Stimulated activated CD4-positive, alpha-beta T cell treated with anti-CD3 and anti-CD28 coated beads, TNF-alpha, amount 100 ng/mL, for 48 hours (primary cell): ENCODE results near the gene OR1F1.
"Not testable (repeated sequence)": the region's sequence is repeated elsewhere in the genome, so short reads cannot be mapped to it uniquely, and the experiment has no call there.

Experiments used
- DNase-seq, 3 donors: peaks; one replicate each; pipeline ENCODE4 v3.0.0-alpha.2; 2020; ENCODE audit warnings: low read depth in 3 of 3

OR1F1 gene

GRCh38 chr16:3150346-3151218 lies 37.4 kb upstream of the OR1F1 start:
- DNase-seq: peak; percentile 96 to 99 (median 98)

DNA sequence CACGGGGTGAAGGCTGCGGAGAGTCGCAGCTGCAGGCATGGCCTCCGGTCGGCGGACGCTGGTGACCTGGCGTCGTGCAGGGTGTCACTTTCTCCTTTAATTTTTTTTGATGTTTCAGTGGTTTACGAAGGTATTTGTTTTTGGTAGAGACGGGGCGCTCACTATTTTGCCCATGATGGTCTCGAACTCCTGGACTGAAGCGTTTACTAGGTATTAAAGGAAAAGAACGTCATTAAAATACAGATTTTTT lies 36.1 kb upstream of the OR1F1 start:
- DNase-seq: no peak

DNA sequence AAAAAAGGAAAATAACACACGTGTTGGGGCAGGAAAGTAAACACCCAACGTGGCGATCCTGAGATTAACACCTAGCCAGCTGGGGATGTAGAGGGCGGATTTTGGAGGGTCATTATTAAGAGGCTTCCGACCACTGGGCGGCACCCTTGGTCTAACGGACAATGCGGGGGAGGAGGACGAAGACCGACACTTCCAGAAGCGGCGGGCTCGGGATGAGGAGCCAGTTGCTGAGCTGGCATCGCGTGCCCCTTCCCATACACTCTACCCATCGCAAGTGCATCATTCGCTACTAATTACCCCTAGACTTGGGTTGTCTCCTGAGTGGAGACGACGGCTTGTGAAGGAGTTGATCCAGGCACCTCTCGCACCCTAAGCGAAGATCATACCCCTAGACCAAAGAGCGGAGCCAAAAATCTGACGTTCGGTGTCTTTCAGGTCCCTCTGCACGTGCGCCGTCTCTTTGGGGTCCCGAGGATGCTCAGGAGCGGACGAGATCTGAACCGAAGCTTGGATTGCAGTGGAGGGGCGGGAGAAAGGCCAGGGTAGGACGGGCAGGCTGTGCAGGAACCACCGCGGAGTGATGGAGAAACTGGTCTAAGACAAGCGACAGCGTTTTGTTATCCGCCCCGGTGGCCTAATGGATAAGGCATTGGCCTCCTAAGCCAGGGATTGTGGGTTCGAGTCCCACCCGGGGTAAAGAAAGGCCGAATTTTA lies 35.6 kb upstream of the OR1F1 start:
- DNase-seq: peak; percentile 75 to 88 (median 83)

- DNase-seq: no peak
Measured at GRCh38 chr16:3152991-3153368, 35.0 kb upstream of the OR1F1 start.

DNA sequence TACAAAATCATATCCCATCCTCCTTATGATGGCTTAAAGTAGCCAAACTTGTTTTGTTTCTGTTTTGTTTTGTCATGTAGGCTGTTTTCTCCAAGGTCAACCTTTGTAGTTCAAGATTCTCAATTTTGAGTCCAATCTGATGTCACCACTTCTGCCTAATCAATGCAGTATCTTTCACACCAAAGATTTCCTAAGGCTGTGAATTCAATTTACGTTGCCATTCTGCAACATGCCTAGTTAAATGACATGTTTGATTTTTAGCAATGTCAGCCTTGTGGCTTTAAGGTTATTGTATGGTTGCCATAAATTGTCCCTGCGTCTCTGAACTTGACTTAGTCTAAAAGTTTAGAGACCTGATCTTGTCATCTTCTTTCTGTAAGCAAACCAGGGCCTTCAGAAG lies 32.8 kb upstream of the OR1F1 start:
- no peak for DNase-seq

DNA sequence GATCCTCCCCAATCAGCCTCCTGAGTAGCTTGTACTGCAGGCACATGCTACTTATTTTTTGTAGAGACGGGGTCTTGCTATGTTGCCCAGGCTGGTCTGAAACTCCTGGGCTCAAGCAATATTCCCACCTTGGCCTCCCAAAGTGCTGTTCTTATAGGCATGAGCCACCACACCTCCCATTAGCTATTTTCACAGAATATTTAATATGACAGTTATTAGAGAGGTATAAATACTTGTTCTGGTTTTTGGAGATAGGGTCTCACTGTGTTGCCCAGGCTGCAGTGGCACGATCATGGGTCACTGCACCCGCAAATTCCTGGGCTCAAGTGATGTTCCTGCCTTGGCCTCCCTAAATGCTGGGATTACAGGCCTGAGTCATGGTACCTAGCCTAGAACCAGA lies 32.0 kb upstream of the OR1F1 start:
- DNase-seq: no peak

- DNase-seq: peak in 1 of 3 donors; percentile 36
Measured at GRCh38 chr16:3157229-3158025, 30.6 kb upstream of the OR1F1 start.

GRCh38 chr16:3158026-3158509 lies 29.9 kb upstream of the OR1F1 start:
- no peak for DNase-seq

GRCh38 chr16:3158510-3159314 lies 29.3 kb upstream of the OR1F1 start:
- peak; percentile 64 to 83 (median 73) for DNase-seq

- DNase-seq: no peak
Measured at GRCh38 chr16:3161235-3162018, 26.6 kb upstream of the OR1F1 start.

DNA sequence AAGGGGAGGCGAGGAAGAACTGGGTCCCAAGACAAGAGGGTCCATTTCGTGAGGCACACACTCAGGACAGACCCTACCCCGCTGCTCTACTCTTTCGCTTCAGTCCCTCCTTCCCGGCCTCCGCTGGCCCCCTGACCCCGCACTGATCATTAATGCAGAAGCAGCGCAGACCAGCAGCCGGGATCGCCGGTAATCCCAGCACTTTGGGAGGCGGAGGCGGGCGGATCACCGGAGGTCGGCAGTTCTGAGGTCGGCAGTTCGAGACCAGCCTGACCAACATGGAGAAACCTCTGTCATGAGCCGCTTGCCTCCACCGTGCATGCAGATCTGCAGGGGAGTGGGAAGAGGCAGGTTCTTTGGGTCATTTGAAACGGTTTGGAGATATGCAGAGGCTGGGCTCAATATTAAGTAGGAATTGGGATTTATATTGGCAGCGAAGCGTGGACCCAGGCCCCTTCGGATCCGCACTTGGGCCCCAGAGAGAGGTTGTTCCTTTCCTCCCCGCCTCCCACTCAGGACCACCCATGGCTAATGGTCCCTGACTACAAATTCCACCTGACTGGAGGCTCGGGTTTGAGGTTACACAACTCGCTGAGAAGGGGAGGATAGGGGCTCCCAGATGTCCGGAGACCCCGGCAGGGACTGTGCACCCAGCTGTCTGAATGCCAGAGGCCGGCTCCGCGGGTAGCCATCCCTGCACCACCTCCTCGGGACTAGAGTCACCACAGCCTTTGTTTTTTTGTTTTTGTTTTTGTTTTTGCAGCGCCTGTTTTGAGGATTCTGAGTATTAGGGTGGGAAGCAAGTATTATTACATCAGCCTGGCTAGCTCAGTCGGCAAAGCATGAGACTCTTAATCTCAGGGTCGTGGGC lies 23.6 kb upstream of the OR1F1 start:
- DNase-seq: no peak

GRCh38 chr16:3165111-3165822 lies 22.7 kb upstream of the OR1F1 start:
- no peak for DNase-seq

DNA sequence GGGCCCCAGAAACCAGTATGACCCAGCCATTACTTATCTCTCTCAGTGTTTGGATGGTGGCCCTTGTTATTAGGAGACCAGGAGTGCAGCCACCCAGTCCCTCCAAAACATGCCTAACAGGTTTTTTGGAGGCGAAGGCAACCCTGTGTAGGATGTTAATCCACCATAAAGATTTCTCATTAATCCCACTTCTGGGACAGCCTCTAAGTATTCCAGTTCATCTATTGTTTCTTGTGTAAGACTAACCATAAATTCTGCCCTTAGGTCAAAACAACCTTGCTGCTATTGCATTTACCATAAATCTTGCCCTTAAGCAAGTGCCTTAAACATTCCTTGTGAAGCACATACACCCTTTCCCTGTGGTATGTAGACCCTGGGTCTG lies 21.5 kb upstream of the OR1F1 start:
- DNase-seq: no peak

DNA sequence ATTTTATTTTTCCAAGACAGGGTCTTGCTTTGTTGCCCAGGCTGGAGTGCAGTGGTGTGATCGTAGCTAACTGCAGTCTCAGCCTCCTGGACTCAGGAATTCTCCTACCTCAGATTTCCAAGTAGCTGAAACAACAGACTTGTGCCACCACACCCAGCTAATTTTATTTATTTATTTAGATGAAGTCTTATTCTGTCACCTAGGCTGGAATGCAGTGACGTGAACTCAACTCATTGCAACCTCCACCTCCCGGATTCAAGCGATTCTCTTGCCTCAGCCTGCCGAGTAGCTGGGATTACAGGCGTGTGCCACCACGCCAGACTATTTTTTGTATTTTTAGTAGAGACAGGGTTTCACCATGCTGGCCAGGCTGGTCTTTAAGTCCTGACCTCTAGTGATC lies 19.3 kb upstream of the OR1F1 start:
- not testable (repeated sequence) for DNase-seq

DNA sequence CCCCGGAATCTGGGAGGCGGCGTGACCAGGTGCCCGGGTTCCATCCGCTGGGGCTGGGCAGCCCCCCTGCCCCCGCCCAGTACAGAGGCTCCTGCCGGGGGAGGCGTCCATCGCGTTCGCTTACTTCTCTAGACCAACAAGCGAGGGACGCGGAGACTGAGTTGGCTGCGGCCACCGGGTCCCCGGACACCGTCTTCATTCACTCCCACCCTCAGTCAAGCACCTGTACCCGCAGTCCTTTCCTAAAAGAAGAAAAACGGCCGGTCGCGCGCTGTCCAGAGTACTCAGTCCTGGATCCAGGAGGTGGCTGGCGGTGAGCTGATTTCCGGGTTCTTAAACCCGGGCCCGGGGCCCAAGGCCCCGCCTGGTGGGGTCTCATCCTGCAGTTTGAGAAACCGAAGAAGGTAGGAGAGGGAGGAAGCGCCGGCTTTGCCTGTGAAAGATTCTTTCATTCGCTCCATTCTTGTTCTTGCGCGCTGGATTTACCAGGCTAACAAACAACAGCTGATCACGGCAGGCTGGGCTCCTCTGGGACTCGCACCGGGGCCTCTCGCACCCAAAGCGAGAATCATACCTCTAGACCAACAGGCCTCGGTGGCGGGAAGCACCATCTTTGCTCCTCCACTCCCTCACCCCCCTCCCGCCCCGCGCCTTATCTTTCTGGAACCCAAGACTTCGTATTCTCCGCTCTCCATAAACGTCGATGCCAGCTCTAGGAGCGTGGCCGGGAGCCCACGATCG lies 17.4 kb upstream of the OR1F1 start:
- DNase-seq: no peak

DNA sequence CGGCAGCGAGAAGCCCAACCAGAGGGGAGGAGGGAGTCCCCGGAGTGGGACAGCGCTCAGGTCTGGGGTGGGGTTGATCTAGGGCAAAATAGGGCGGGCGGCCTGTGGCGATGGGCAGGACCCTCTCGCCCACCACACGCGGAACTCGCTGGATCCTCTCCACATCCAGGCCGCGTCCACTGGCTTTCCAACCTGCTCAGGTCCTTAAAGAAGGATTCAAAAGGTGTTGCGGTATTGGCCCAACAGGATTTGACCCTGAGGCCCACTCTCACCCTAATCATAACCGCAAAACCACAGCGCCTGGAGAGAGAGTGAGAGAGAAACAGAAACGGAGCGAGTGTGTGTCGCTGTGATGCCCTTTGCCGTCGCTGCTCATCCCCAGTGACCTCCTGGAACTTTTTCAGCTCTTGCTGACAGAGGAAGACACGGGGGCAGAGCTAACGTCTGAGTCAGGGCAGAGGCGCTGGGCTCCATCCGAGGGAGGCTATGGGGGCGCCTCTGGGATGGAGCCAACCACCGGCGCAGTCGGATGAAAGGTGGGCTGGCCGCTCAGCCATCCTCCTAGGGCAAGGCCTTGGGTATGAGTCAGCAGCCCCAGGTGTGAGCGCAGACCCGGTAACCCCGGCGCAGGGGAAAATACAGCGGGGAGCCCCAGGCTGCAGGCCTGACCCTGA lies 16.7 kb upstream of the OR1F1 start:
- no peak for DNase-seq

DNA sequence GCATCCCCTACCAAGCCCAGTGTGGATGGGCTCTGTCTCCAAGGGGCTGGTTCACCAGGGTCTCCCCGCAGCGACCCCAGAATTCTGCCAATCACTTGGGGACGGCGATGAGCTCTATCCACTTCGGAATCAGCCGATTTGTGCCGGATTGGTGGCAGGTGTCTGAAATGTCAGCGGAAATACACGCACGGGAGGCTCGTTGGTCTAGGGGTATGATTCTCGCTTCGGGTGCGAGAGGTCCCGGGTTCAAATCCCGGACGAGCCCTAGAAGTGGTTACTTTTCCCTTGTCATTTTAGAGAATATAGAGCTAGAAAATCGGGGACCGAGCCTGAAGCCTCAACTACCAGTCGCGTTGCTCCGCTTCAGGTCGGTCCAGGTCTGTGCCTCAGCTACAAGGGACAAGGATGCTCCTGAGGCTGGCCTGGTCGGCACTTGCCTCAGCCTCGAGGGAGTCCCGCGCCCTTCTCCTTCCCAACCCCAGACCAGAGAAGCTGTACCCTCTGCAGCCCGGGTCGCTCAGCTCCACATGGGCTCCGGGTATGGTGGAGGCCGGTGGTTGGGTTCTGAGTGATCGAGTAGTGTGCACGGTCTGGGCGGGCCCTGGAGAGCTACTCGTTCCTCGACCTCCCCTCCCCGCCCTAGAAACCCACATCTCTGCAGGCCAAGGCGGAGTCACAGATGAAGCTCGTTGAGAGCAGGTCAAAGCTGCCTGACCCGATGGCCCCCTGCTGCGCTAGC lies 16.0 kb upstream of the OR1F1 start:
- peak in 1 of 3 donors; percentile 59 for DNase-seq
